NT2/D1 (cell line): ENCODE data around the gene SEMA7A.

Source experiments
- SUZ12 ChIP-seq: IDR thresholded peaks from 2 replicates; pipeline ENCODE4 v1.6.1; 2011; ENCODE audit not compliant: insufficient read length, insufficient read depth; ENCODE audit errors: extremely low read depth
- YY1 ChIP-seq: IDR thresholded peaks from 2 replicates; pipeline ENCODE4 v1.6.1; 2011; ENCODE audit not compliant: insufficient read length, insufficient read depth
- ZNF274 ChIP-seq: IDR thresholded peaks from 2 replicates; pipeline ENCODE4 v1.6.1; 2011; ENCODE audit warnings: mild to moderate bottlenecking, low read depth, low read length

DNA sequence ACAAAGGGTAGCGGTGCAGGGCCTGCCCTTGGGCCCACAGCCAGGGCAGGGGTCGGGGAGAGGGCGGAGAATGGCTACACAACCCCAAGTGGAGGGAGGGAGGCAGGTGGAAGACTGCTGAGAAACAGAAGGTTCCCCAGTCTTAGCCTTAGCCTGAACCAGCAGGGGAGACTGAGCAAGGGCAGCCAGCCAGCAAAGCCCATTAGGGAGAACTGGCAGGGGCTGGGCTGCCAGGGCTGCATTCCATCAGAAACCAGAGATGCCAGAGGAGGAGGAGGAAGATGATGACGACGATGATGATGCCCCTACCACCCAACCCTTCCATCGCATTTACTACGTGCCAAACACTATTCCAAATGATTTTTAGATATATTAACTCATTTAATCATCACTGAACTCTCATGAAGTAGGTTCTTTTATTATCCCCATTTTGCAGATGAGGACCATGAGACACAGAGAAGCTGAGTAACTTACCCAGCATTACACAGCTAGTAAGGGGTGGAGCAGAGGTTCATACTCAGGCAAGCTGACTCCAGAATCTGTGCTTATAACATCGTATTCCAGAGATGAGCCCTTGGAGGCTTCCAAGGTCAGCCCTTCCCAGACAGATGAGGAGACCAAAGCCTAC, 8.7 kb downstream of the SEMA7A start:
- TF ChIP-seq YY1 (no peak), ZNF274 (no peak), SUZ12 (no peak)
